Measurements from ENCODE around the gene VWF.

DNA sequence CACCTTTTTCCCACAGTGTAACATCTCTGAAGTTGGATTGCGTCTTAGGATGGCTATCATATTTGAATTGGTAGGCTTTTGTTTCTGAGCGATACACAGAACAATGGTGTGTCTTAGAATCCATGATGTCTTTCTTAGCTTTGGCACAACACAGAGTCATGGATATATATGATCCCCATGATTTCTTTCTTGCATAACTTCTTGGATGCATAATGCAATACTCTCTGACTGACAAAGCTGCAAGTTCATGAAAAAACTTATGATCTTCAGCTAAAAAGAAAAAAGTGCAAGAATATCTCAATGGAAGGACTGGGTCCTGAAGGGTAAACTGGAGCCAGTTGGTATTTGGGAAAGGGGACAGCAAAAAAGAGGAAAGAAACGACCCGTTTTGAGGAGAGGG, 48.1 kb downstream of the VWF start:
- no peak for TF ChIP-seq EZH2 (IDR thresholded peaks at IDR 0.05; ENCODE audit: low read length, unreplicated experiment)
- TF ChIP-seq, protein P1, sequence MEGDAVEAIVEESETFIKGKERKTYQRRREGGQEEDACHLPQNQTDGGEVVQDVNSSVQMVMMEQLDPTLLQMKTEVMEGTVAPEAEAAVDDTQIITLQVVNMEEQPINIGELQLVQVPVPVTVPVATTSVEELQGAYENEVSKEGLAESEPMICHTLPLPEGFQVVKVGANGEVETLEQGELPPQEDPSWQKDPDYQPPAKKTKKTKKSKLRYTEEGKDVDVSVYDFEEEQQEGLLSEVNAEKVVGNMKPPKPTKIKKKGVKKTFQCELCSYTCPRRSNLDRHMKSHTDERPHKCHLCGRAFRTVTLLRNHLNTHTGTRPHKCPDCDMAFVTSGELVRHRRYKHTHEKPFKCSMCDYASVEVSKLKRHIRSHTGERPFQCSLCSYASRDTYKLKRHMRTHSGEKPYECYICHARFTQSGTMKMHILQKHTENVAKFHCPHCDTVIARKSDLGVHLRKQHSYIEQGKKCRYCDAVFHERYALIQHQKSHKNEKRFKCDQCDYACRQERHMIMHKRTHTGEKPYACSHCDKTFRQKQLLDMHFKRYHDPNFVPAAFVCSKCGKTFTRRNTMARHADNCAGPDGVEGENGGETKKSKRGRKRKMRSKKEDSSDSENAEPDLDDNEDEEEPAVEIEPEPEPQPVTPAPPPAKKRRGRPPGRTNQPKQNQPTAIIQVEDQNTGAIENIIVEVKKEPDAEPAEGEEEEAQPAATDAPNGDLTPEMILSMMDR (conservative IDR thresholded peaks at IDR 0.05; ENCODE audit: low read depth, low read length): no peak
- no peak for TF ChIP-seq EZH2phosphoT487 (IDR thresholded peaks at IDR 0.05; ENCODE audit: borderline replicate concordance, low read length)

Data from PC-3 (cell line).